SIG-M5 treated with dmso at 0.1 percent for 504 hours (cell line): ENCODE results near the gene RHOB.
"Not testable (repeated sequence)": the region's sequence is repeated elsewhere in the genome, so short reads cannot be mapped to it uniquely, and the experiment has no call there.

Experiments used
- DNase-seq: peaks from one replicate; lab custom pipeline; 2025; ENCODE audit not compliant: unreplicated experiment; lab: John Stamatoyannopoulos, UW

RHOB gene

DNA sequence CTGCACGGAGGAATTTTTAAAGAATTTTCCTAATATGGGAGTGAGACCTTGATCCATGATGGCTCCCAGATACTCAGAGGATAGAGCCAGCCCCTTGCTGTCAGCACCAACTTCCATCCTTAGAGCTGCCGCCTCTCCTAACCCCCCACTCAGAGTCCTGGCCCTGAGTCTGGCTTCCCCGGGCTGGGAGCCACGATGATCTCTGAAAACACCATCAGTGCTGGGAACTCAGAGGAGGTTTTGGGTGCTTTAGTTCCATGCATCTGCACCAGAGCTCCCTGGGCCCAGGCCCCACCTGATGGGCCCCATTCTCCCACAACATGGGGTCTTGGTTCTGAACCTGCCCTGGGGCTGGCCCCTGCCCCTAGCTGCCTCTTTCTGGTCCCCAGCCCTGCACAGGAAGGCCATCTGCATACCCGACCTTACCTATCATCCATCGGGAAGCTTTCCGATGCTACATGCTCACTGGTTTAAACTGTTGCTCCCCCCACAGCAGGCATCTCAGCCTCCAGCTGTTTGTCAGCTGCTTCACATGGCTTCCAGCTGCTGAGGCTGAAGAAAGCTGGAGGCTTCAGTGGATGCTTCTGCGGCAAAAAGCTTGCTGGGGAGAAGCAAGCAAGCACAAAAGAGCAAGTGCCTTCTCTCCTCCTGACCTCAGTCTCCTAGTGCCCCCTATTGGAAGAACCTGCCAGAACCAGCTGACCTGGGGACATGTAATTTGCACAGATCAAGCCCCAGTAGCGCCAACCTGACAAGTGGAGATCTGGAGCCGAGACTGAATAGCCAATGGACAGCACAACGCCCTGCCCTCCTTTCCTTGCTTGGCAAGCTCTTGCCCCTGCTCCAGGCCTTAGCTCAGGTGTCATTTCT lies 24.2 kb upstream of the RHOB start:
- no peak for DNase-seq

DNA sequence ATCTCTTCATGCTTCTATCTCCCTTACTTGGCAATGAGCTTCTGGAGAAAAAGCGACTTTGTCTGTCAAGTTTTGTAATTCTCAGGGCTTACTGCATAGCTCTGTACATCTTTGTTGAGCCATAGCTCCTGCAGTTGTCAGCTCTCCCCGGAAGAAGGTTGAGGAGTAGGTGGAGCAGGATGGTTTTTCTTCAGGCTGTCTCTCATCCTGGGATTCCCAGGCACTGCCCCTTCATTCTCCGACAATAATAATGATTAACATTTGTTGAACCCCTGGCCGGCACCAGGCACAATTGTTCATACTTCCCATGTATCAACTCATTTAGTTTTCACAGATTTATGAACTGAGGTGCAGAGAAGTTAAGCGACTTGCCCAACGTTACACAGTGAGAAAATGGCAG lies 23.5 kb upstream of the RHOB start:
- no peak for DNase-seq

DNA sequence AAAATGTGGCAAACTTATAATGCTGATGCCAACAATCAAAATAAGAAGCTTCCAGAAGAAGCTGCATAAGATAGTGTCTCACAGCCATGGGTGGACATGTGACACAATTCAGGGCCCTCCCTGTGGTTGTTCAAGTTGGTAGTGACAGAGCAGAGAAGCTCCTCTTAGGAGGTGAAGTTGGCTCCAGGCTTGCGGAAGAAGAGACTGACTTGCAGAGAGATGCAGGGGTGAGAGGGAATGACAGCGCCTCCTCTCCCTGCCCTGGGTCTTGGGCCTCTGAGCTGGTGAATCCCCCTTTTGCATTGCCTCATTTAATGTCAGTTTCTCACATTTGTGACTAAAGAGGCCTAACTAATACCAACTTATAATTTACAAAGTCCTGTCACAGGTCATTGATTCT lies 23.0 kb upstream of the RHOB start:
- DNase-seq, result no peak

DNA sequence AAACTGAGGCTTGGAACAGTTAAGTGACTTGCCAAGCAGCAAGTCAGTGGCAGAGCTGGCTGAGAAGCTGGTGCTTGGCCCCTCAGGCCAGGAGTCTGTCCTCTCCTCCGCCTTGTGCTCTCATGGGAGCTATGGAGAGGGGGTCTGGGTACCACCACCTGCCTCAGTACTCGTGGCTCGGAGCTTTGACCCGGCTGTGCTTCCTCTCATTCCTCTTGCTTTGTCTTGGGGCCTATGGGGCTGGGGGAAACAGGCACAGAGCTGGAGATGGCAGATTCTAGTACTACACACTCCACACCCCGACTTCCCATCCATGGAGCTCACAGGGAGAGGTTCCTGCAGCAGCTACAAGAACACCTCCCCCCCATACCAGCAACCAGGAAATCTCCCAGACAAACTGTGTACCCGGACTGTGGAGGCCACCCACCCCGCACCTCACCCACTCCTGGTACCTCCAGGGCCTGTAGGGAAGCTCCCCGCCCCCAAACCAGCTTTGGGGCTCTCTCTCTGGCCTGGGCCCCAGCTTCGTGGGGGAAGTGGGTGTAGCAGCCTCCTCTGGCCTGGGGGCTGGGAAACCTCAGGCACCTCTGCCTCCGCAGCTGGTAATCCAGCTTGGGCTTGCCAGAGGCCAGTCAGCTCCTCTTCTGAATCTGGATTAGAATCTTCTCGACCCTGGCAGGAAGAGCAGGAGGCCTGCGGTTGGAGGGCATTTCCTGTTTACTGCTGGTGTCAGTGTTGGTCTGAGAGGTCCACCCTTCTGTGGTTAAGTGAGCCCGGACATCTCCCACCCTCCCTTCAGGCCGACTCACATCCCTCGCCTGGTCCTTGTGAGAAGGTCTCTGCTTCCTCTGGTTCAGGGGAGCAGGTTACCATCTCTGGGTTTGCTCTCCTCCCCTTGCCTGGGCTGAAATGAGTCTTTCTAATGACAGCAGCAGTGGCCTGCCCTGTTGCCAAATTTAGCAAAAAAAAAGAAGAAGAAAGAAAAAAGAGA lies 22.3 kb upstream of the RHOB start:
- peak; percentile 36 for DNase-seq

DNA sequence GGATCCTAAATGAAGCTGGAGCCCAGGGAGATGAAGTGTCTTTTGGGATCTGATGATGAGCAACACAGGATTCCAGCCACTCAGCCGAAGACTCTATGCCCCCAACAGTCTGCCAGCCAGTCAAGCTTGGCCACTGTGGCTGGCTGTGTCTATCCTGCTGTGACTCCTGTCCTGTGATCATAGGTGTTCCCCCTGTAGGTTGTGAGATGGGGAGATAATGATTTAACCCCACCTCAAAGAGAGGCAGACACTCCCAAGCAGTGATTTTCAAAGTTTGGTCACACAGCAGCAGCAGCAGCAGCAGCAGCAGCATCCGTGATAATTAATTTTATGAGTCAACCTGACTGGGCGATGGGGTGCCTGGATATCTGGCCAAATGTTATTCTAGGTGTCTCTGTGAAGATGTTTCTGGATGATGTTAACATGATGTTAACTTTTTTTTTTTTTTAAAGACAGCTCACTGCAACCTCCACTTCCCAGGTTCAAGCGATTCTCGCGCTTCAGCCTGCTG lies 21.4 kb upstream of the RHOB start:
- DNase-seq, result no peak

DNA sequence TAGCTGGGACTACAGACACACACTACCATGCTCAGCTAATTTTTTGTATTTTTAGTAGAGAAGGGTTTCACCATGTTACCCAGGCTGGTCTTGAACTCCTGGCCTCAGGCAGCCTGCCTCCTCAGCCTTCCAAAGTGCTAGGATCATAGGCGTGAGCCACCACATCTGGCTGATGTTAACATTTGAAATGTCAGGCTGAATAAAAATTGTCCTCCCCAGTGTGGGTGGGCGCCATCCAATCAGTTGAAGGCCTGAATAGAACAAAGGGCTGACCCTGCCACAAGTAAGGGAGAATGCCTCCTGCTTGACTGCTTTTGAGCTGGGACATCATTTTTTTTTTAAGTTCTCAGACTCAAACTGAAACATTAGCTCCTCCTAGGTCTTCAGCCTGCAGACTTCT lies 21.0 kb upstream of the RHOB start:
- DNase-seq, result no peak

DNA sequence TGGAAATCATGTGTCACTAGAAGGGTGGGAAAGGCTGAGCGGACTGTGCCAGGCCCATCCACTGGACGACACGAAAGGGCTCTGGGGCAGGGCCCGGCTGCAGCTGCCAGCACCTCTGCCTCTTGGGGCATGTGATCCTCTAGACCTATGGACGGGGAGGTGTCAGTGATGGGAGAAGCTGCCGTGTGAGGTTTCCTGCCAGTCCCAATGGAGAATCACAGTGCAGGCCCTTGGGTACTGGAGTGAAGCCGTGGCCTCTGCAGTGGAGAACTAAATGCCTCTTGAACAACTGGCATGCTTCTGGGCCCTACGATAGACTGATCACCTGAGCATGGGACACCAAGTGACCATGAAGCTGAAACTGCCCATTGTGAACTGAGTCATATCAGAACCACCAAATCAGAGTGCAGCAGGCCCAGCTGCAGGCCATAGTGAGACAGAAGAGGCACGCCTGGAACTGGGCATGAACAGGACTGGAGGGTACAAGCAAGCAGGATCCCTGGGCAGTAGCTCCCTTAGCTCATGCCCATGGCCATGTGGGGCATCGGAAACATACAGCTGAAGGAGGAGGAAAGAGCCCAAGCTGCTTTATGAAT lies 18.8 kb upstream of the RHOB start:
- no peak for DNase-seq

DNA sequence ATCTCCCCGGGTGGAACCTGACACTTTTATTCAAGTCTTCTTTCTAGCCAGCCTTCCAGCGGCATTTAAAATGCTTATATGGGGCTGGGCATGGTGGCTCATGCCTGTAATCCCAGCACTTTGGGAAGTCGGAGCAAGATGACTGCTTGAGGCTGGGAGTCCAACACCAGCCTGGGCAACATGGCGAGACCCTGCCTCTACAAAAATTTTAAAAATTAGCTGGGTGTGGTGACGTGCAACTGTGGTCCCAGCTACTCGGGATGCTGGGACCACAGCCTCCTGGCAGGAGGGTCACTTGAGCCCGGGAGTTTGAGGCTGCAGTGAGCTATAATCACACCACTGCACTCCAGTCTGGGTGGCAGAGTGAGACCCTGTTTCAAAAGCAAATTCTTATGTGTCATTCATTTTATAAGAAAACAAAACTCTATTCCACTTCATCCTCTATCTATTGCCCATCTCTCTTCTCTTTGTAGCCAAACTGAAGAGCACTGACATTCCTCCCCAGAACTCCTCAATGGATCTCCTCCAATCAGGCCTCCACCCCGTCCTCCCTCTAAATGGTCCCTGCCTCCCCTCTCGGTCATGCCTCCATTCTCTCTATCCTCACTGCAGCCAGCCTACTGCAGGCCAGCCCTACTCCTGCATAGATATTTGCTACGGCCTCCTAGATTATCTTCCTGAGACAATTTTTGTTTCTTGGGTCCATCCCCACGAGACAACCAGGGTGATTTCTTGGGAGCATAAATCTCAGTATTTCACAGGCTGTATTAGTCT lies 18.0 kb upstream of the RHOB start:
- DNase-seq, result no peak

DNA sequence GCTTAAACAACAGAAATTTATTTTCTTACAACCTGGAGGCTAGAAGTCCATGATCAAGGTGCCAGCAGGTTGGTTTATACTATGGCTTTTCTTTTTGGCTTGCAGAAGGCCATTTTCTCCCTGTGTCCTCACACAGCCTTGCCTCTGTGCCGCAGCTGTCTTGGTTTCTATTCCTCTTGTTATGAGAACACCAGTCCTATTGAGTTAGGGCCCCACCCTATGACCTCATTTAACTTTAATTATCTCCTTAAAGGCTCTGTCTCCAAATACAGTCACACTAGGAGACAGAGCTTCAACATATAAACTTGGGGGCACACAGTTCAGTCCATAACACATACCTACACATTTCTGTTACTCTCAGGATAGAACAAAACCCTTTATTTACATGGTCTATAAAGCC lies 17.3 kb upstream of the RHOB start:
- DNase-seq, result peak; percentile 69

DNA sequence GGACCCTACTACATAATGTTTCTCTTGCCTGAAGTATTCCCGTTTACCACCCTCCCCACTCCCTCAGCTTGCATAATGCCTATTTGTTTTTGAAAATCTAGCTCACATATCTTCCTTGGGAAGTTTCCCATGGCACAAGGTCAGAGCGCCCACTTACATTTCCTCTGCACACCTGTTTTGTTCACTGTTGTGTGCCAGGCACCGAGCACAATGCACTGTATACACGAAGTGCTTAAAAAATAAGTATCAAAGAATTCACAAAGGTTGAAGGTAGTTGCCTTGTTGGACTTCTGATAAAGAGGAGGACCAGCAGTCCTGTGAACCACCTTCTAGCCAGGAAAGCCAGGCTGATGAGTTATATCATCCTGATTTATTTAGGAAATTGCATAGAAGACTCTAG lies 16.8 kb upstream of the RHOB start:
- no peak for DNase-seq

DNA sequence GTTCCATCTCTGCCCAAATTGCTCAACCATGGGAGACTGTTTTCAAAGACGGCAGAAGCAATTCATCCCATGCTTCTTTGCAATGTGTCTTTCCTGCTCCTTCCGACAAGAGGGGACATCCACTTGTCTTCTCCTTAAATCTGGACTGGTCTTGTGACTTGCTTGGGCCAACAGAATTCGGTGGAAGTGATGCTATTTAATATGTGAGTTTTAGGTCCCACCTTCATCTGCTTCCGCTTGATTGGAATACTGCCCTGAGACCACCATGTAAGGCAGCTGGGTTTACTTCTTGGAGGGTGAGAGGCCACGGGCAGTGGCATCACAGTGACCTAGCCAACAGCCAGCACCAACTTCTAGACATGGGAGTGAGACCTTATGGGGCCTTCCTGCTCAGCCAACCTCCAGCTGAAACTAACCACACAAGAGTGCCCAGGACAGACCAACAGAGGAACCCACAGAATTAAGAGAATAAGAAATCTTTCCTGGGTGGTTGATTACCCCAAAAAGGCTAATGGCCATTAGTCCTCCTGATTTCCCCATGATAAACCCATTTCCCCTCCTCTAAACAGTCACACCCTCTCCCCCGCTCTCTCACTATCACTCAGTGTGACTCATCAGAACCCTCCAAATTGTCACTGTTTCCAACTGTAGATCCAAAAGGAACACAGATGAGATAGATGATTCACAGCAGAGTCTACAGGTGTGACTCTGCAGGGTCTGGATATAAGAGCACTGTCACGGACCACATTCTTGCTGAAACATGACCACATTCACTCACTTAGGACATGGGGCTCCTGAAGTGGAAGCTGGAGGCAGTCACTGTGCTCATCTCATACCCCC lies 16.2 kb upstream of the RHOB start:
- DNase-seq, result no peak

DNA sequence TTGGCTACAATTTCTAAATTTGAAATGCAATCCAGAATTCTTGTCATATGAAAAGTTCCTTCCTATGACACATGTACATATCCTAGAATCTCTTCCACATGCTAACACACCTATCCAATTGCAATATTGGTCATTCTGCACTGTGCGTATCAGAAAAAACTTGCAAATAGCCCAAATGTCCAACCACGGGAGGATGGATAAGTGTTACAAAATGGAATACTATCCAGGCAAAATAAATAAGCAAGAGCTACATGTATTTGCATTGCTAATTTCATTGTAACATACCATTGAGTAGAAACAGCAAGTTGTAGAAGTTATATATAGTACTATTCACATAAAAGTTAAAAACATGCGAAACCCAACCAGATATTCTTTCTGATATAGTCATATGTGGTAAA lies 15.6 kb upstream of the RHOB start:
- DNase-seq, result no peak

DNA sequence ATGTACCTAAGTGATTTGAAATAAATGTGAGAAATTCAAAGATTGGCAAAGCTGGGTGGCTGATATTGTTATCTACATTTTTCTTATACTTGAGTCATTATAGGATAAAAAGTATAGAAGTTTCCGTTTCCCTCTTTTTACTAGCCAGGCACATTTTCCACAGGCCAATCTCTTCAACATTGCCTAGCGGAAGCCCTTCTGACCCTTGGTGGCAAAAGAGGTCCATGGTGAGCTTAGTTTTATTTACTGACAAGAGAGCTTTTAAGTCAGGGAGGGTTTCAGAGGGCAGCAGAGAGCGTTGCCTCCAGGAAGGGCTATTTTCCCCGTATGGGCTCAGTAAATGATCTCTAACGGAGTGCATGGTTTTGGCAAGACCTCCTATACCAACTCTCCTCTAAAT lies 15.1 kb upstream of the RHOB start:
- no peak for DNase-seq

DNA sequence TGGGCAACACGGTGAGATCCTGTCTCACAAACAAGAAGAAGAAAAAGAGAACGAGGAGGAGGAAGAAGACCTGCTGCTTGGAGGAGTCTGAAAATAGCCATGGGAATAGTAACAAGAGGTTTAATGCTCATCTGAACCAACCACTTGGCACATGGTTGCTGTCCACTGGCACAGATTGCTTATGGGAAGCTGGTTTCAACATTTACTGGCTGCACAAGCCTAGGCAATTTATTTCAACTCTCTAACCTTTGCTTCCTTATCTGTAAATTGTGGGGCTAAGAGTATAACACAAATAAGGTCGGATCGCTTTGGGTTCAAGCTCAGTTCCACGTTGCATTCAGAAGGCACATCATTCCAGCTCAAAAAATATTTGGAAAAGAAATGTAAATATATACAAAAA lies 14.2 kb upstream of the RHOB start:
- DNase-seq, result no peak

DNA sequence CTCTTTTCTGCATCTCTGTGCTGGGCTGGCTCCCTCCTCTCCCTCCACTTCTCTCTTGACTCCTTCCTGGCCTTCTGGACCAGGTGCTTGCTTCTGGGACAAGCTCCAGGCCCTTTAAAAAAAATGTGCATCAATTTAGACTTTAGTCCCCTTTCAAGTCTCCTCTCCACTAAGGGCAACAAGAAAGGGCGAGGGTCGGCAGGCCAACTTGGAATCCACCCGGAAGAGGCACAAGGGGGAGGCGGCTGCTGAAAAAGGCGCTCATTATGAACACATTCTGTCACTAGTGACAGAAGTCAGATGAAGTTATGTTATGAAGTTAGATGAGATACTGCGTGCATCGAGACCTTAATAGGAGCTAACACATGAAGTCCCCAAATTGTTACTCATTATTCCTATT lies 13.6 kb upstream of the RHOB start:
- no peak for DNase-seq

DNA sequence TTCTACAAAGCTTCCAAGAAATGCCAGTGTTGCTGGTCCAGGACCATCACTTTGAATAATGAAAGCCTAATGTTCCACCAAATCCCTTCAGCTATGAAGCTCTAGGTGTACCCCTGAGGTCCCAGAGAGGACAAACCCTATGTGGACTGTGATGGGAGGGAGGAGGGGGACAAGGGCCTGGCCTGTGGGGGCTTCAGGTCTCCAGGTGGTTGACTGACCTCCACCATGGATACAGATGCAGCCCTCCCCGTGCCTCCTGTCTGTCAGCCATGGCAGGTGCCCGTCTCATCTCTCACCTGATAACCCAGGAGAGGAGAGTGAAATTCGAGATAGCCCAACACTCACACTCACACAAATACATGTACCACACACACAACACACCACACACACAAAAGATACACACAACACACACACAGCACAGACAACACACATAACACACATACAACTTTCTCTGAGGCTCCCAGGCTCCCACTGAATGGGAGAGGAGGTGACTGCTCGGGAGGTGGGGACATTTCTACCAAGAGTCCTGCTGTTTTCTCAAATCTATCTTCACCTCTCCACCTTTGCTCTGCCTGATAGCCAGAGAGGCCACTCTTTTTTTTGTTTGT lies 12.8 kb upstream of the RHOB start:
- no peak for DNase-seq

DNA sequence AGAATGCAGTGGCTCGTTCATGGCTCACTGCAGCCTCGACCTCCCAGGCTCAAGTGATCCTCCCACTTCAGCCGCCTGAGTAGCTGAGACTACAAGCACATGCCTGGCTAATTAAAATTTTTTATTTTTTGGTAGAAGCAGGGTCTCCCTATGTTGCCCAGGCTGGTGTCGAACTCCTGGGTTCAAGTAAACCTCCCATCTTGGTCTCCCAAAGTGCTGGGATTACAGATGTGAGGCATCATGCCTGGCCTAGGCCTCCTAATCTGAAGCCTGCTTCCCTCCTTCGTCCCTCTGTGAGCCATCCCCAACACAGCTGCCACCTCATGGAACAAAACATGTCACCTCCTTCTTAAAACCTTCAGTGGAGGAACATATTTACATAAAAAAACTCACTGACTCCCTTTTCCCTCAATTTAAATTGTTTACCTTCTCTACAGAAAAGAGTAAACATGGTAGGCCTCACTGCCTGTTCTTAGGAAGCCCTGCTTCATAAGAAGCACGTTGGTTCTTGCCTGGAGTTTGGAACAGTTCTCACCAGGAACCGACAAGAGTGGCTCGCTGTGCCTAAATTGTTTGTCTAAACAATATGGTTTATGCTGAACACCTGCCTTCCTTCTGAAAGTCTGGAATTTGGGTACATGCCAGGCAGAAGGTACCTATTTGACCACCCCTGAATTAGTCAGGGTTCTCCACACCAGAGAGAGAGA lies 12.1 kb upstream of the RHOB start:
- no peak for DNase-seq

DNA sequence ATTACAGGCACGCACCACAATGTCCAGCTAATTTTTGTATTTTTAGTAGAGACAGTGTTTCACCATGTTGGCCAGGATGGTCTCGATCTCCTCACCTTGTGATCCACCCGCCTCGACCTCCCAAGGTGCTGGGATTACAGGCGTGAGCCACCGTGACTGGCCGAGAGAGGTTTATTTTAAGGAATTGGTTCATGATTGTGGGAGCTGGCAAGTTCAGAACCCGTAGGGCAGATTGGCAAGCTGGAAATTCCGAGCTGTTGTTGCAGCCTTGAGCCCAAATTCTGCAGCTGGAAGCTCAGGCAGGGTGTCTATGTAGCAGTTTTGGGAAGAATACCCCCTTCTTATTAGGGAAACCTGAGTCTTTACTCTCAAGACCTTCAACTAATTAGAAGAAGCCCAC lies 11.4 kb upstream of the RHOB start:
- not testable (repeated sequence) for DNase-seq
